Stimulated activated CD4-positive, alpha-beta T cell treated with anti-CD3 and anti-CD28 coated beads, Interleukin-12 subunit alpha, Interleukin-12 subunit beta, amount 100 ng/mL, for 4 hours (primary cell): ENCODE results near the gene C2orf66.
A peak's percentile ranks its signal among the peaks of the same experiment; 100 is the strongest.

Experiments used
- DNase-seq: peaks from one replicate; pipeline ENCODE4 v3.0.0-alpha.2; 2020

C2orf66 gene

DNA sequence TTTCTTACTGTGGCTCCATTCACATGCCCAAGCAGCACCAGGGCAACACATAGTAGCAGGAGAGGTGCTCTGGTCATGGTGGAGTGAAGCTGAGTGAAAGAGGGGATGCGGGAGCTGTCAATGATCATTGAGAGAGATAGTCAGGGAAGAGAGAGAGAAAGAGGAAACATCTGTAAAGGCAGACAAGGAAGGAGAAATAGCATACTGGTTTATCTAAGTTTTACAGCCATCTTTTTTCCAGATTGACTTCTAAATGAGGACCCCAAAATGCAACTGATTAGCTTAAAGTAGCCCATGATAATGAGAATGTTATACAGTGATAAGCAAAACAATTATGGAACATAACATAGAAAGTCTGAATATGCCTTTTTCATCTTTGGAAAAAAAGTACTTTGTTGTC, at the start of gene C2orf66:
C2orf66 (minus strand) TSS at position 96 of the 400 bp plus-strand sequence; CDS start at position 77, 19 bp downstream.
- DNase-seq = no peak

DNA sequence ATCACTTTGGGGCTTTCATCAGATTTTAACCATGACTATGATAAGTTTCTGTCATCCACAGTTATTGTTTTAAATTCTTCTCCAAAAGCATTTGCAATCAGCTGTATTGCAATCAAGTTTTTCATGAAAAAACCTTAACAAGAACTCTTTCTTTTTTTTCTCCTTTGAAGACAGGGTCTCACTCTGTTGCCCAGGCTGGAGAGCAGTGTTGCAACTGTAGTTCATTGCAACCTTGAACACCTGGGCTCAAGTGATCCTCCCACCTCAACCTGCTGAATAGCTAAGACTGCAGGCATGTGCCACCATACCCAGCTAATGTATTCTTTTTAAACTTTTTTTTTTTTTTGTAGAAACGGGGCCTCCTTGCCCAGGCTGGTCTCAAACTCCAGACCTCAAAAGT, 45.5 kb upstream of the C2orf66 start:
- DNase-seq = no peak

DNA sequence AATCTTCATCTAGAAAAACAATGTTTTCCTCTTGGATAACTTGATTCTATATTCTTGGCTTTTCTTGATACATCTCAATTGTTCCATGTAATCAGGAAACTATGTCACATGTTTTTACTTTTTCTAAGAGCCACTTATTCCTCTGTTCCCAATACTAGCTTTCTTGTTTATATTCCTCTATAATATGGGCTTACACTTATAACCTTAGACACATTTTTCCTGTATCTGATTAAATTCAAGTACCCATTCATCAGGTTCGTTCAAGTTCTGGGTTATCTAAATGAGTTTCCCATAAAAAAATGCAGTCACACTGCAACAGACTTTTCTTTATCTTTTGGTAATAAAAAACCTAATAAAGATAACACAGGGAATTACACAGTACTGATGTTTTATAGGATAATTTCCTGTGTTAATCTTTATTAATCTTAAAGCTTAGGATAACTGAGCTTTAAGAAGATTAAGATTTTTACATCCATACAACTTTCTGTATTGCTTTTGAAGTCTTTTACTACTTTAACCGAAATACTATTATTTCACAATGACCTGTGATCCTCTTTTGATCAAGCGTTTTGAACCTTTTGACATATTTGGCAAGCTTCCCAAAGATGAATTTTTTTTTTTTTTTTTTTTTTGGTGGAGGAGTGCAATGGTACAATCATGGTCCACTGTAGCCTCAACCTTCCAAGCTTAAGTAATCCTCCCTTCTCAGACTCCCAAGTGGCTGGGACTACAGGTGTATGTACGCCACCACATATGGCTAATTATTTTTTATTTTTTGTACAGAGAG, 44.3 kb upstream of the C2orf66 start:
- DNase-seq = no peak

DNA sequence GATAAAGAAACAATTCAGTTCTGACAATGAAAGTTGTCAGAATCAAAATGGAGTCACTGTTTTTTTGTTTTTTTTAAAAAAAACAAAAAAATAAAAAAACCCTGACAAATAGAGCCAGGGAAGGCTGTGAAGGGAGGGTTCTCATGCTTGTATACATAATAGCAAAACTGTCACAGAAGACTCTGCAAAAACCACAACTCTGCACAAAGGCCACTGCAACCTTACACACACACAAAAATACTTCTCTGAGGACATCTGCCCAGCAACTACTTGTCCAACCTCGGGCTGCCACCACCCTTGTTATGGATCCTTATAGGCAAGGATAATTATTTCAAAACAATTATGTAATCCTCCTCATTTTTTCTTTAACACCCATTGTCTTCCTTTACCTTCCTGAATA, 41.9 kb upstream of the C2orf66 start:
- no peak for DNase-seq

DNA sequence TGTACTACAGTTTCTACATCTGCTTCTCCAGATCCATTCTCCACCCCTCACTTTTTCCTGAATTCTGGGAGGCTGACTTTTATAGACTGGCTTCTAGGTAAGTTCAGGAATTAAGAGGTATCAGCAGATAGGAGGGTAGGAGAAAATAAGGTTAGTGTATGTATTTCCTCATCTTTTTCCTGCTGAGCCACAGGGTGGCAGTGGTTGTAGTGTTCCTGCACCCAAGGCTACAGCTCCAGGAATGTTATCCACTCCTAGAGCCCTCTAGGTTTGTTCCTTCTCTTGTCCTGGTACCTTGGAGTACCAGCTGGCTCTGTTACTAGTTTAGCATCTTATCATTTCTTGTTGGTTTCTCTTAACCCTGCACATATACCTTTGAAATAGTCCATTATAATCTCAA, 40.7 kb upstream of the C2orf66 start:
- DNase-seq = no peak

DNA sequence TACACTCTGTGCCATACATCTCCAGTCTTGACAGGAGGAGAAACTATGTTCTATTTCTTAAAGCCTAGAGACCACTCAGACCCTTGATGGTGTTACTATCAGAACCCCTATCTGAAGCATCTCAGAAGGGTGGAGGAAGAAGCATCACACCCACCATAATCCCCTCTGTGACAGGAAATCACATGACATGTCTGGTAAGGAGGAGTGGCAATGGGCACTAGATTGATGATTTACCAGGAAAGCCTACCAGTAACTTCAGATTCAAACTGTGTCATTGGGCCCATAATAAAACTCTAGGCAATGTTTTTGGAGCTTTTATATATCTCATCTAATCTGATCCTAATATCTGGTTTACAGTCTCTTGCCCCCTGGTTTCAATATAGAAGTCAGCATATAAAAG, 37.1 kb upstream of the C2orf66 start:
- DNase-seq = no peak

DNA sequence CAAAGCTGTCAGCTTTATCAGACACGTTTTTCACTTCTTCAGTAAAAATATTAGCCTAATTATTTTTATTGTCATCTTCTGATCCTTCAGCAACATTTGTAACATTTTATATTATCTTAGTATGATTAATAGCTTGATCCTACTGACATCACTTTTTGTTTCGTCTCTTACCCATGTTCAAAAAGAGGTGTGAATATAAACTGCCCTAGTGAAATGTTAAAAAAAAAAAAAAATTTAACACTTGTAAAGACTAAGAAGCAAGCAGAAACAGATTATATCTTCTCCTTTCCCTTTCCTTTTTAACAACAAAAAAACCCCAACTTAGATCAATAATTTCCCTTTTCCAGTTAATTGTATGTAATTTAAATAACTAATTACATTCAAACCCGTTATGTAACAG, 36.2 kb upstream of the C2orf66 start:
- no peak for DNase-seq

DNA sequence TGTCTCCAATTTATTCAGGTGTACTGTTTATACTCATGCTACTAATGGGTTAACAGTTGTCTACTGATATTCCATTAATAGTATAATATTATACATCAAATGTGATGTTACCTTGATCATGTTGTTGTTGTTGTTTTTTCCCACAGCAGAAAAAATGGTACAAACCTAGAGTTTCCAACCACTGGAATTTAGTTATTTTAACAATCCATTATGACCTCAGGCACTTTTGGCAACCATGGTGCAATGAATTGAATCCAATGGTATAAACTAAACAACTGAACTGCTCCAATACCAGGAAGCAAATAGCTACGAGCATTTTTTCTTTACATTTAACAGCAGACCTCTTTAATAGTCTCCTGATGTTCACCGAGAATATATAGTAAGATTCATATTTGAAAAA, 31.0 kb upstream of the C2orf66 start:
- DNase-seq = no peak

DNA sequence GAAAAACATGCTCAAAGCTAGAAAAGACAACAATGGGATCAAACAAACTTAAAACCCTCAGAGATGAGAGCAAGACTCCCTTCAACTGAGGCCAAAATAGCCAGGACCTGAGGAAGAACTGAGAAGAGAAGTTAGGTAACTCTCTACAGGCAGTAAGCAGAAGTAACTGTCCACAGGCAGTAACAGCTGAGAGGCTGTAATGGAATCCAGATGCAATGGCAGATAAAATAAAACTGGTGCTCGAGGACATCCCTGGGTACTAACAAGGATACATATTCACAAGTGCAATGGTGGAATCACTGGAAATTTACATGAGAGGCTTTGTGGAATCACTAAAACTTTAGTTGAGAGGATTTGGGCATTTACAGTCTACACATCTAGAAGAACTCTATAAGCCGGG, 30.4 kb upstream of the C2orf66 start:
- no peak for DNase-seq

DNA sequence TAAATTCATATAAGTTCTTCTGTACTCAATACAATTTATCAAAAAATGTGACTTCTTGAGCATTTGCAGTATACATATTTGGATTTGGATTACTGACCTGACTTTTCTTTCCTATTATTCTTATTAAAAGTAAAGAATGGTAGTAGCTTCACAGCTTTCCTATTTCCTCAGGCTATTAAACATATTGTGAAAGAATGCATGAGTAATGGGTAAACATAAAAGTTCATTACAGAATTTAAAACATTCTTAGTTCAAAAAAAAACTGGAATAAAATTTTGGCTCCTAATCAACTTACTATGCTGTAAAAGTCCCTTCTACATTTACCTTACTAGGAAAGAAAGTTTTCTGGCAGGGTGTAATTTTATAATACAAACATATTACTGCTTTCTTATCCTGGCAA, 27.3 kb upstream of the C2orf66 start:
- no peak for DNase-seq

DNA sequence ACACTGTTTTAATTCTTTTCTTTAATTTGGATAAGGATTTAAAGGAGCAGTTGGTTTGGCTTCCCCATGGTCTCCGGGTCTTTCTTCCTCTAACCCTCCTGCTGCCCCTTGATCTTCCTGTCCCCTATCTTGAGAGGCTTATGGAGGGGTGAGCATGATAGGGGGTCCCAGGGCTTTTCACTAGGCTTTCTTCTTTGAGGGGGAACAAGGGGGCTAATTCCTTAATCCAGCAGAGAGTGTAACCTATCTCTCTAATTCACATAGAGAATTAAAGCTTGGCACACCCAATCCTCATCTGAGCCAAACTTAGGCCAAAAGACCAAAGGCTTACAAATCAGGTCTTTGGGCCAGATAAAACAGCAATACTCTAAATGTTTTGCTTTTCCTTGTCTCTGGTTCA, 21.5 kb upstream of the C2orf66 start:
- DNase-seq = no peak

DNA sequence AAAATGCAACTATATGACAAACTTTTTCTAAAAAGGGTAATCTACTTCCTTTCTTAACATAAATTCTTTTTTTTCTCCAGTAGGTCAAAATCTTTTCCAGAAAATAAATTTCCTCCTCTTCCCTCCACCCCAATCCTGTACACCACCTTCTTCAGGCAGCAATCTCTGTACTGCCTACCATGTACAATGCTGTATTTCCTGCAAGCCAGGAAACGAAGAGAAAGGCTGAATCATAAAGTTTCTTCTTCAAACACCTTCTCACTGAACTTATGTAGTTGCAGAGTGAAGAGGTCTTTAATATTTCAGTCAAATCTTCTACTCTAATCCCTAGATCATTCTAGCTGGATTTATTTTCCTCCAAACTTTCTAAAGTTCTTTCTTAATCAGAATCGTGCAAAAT, 18.2 kb upstream of the C2orf66 start:
- DNase-seq = no peak

DNA sequence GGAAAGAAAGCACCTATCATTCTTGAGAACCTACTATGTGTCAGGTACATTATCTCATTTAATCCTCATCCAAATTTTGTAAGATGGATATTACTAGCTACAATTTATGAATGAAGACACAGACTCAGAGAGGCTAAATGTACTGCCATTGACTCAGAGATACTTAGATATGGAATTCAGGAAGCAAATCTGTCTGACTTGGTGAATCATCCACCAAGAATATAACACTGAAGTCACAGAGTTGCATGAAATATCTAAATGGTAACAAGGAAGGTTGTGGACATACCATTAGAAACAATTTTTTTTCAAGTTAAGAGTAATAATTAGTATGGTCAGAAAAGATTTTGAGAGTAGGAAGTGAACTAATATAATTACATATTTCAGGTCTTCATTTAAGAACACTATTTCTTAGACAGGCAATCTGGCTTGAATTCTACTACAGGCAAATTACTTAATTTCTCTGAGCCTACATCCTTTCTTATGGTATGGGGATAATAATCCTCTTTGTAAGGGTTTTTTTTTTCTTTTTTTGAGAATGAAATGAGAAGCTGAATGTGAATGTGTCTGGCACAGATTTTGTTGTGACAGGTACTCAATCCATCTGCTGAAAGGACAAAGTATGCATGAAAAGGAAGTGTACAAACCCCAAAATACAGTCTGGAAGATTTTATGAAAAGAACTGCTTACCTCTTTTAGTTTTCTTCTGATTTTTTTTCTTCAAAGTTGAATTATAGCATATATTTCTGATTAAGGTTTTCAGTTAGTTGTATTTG, 14.8 kb upstream of the C2orf66 start:
- no peak for DNase-seq

DNA sequence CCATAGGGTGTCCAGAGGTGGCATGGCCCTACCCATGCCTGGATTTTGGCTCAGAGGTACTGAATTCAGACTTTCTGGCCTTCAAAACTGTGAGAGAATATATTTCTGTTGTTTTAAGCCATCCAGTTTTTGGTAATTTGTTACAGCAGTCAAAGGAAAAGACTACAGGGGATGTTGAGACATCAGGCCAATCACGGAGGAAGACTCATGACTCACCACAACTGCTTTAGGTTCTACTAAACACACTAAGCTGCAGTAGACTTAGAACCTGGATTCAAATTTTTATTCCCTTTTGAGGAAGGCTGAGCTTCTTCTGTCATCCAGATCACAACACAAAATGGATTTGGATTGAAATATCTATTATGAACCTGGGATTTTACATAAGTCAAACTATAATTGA, 12.0 kb upstream of the C2orf66 start:
- no peak for DNase-seq

DNA sequence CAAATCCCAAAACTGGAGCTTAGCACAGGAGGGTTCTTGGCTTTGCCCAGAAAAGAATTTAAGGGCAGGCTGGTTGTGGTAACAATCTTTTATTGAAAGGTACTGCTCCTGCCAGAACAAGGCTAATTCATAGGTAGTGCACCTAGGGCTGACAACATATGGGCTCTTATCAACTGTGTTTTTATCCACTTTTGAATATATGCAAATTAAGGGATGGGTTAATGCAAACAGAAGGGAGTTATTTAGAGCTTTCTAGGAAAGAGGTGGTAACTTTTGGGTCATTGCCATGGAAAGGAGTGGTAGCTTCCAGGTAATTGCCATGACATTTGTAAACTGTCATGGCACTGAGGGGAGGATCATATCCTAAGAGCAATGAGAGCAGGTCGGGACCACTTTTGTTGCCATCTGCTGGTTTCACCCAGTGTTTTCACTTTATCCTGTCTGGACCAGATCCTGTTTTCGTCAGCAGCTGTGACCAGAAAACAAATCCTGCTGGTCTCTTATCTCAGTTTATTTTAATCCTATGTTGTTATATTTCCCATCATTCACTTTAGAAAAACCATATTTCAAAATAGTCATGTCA, 981 bp downstream of the C2orf66 start:
- DNase-seq = no peak

DNA sequence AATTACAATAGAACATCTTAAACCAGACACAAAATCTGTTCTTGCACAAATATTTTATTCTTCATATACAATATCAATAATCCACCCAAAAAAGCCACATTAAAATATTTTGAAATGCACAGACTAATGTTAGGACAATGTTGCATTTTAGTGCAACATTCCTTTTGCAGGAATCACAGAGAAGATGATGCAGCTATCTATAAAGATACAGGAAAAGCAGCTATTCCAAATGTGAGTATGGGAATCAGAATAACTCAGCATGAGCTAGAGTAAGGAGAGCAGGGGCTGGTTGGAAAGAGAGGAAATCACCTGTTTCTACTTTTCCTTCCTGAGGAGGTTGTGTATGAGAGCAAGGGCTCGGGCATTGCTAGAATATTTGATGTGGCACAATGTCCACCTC, 4.8 kb downstream of the C2orf66 start:
- DNase-seq = no peak

DNA sequence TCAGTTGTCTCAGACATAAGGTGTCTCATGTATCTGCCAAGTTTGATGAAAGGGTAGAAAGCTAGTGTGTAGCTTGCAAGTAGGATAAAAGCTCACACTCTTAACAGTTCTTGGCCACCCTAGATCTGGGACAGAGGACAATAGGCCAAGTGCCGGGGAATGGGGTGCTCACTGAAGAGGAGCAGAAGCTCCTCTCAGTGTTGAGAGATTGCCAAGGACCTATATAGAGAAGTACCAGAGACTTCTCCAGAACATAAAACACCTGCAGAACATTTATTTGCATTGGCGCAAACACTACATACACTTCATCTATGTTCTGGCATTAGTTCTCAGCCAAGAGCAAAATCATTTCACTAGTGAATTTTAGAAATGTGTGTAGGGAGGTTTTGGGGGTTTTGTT, 6.8 kb downstream of the C2orf66 start:
- no peak for DNase-seq

DNA sequence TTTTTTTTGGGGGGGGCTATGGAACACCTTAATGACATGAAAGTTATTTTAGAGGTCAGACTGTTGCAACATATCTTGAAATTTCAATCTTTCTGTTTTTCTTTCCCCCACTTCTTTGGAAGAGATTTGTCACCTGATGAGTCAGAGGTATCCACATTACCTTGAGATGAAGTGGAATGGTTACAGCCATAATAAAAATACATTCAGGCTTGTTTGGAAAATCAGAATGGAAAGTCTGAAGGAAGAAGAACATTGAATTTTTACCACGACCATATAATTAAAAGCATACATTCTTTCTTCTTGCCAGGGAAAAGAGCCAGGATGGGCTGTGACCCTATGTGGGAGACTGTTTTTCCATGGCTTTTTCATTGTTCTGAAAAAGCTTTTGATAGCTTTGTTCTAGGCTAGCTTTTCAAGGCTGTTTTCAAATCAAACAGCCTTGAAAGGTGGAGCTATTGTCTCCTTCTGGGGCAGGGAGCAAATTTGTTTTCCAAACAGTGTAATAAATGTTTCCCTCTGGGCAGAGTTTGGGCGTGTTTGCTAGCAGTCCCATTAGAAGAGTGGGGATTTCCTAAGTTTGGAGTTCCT, 7.4 kb downstream of the C2orf66 start:
- no peak for DNase-seq

DNA sequence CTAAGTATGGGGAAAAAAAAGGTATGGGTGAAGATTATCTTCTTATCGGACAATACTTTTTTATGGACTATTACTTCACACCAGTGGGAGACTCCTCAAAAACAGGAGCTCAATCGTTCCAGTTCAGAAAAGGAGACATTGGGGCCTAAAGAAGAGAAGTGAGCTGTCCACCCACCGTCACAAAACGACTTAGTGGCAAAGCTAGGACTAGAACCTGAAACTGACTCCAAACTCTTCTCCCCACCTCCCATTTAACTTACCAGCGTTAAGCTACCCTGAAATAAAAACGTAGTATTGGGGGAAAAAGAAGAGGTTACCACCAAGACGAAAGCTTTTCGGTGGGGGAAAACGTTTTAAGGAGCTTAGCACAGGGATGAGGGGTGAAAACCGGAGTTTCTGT, 10.2 kb downstream of the C2orf66 start:
- no peak for DNase-seq

DNA sequence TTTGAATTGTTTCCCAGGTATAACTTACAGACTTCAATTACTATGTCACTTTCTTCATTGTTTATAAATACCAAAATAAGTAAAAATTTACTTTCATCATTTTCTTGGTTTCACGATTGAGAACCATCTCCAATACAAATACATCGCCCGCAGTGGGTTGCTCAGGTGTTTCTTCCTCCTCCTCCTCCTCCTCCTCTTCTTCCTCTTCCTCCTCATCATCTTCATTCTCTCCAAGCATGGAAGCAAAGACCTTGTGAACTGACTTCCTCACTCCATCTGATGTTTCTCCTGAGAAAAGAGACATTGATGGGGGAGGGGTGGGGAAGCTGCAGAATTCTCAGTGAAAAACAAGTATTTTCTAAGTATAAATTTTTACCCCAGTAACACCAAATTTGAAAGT, 16.3 kb downstream of the C2orf66 start:
- DNase-seq = no peak

DNA sequence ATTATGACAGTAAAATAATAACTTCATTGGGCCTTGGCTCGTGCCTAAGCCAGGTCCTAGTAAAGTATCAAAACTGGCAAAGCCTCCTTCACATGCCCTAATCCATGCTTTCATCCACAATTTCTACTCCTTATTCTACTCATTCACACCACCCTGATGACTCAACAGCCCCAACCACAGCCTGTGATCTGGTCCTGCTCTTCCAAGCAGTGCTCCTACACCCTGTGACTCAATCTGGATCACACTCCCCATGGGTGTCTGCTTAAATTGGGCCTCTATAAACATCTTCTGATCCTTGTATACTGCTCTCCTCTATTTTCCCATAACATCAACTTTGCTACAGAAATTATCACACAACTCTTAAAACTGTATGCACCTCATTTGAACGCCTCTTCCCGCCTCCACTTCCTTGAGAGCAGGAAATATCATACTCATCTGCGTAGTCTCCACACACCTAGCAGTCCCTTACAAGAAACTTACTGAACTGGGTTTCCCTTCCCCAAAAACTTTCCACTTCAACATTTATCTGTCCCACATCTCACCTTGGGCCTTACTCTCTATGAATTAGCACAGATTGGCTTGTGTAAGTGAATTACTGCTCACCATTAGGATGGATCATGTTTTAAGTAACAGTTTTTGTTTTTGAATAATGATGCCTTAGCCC, 25.6 kb downstream of the C2orf66 start:
- DNase-seq = peak; percentile 28

DNA sequence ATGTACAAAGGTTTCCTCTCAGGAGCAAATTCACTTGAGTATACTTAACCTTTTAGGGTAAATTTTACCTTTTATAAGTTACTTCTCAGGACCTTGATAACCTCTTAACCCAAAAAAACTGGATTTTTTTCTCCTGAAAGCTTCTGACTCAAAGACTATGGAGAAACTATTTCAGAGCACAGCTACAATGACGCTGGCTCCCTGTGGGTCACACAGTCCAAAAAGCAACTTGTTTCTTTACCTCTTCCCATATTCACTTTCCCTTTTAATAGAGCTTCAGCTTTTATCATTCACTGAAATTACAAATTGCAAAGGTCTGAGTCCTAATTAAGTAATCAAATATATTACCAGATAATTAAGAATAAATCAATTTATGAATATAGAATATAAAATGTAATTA, 42.1 kb downstream of the C2orf66 start:
- DNase-seq = no peak

DNA sequence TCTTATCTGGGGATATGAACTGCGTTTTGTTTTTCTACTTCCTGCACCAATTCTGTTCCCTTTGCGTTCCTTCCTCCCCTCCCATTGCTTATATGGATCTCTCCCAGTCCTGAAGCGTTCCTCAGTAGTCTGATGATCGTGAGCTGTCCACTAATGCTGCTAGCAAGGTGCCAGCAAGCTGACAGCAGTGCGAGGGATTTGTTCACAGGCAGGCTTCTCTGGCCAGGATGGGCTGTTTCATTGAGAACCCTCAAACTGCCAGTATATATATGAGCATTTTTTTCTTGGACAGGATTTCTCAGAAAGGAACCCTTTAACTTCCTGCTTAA, 49.8 kb downstream of the C2orf66 start:
- no peak for DNase-seq
